OCI-LY7 (cell line): ENCODE results near the gene HNRNPR. TPM values are rescaled to one million over a fixed set of nuclear protein-coding genes. Genes with fewer than 3 reads are reported as not detected.

Experiments
- BruUV-seq: library from RNA; stranded (reverse); fragments of 400-500 nt; replicated peaks from 2 replicates; lab custom pipeline; 2021; lab: Mats Ljungman, UMichigan
- CTCF ChIA-PET: fragments of 300-600 bp; sonication (Branson Sonifier 250); formaldehyde crosslinking; loops from one replicate; lab custom pipeline; 2022; ENCODE audit warnings: antibody characterized with exemption; ENCODE audit not compliant: unreplicated experiment; lab: Charles Lee
- POLR2A ChIA-PET: fragments of 300-600 bp; sonication (Branson Sonifier 250); formaldehyde crosslinking; loops from one replicate; lab custom pipeline; 2022; ENCODE audit warnings: antibody characterized with exemption; lab: Charles Lee
- DNase-seq: peaks from one replicate; pipeline ENCODE4 v3.0.0-alpha.2; 2015; ENCODE audit warnings: low spot score
- H2AFZ ChIP-seq: fragments of 200-600 bp; sonication (generic), shearing (Covaris generic); 2 replicates; pipeline ENCODE4 v1.6.1; 2014; ENCODE audit warnings: mild to moderate bottlenecking, antibody characterized with exemption, low read length, moderate library complexity
- H3K27ac ChIP-seq: fragments of 200-600 bp; sonication (generic); 2 replicates; pipeline ENCODE4 v1.5.1; 2014; ENCODE audit warnings: mixed run types, low read depth, mild to moderate bottlenecking, moderate library complexity, low read length, inconsistent platforms; ENCODE audit not compliant: poor library complexity, severe bottlenecking
- H3K36me3 ChIP-seq: fragments of 200-600 bp; sonication (generic); 2 replicates; pipeline ENCODE4 v1.6.1; 2014; ENCODE audit warnings: mild to moderate bottlenecking, antibody characterized with exemption, low read length, moderate library complexity, mixed read lengths; ENCODE audit not compliant: insufficient read depth
- H3K4me1 ChIP-seq: fragments of 200-600 bp; sonication (generic); 2 replicates; pipeline ENCODE4 v1.5.1; 2014; ENCODE audit warnings: mild to moderate bottlenecking, low read length; ENCODE audit not compliant: insufficient read depth, poor library complexity, severe bottlenecking
- H3K4me2 ChIP-seq: fragments of 200-600 bp; sonication (generic); 2 replicates; pipeline ENCODE4 v1.6.1; 2014; ENCODE audit warnings: mild to moderate bottlenecking, low read length
- H3K4me3 ChIP-seq: fragments of 200-600 bp; sonication (generic); 2 replicates; pipeline ENCODE4 v1.5.1; 2014; ENCODE audit warnings: mild to moderate bottlenecking, low read depth, low read length; ENCODE audit not compliant: poor library complexity, severe bottlenecking
- H3K79me2 ChIP-seq: fragments of 200-600 bp; sonication (generic); 2 replicates; pipeline ENCODE4 v1.6.1; 2016; ENCODE audit warnings: low read depth, mild to moderate bottlenecking, low read length, moderate library complexity, mixed read lengths; ENCODE audit not compliant: insufficient read depth
- H3K9me2 ChIP-seq: fragments of 200-600 bp; sonication (generic); 2 replicates; pipeline ENCODE4 v1.6.1; 2016; ENCODE audit warnings: mild to moderate bottlenecking, low read length, mixed read lengths; ENCODE audit not compliant: insufficient read depth
- H3K9me3 ChIP-seq: fragments of 200-600 bp; sonication (generic); 2 replicates; pipeline ENCODE4 v1.6.1; 2014; ENCODE audit warnings: mild to moderate bottlenecking, mixed run types, low read length, mixed read lengths
- H4K20me1 ChIP-seq: fragments of 200-600 bp; sonication (generic); 2 replicates; pipeline ENCODE4 v1.6.1; 2014; ENCODE audit warnings: mild to moderate bottlenecking, antibody characterized with exemption, low read length, moderate library complexity, mixed read lengths; ENCODE audit not compliant: insufficient read depth
- CTCF ChIP-seq: fragments of 200-600 bp; sonication (generic); conservative IDR thresholded peaks from 2 replicates; pipeline ENCODE4 v1.5.1; 2014; ENCODE audit warnings: mild to moderate bottlenecking, antibody characterized with exemption, low read length, moderate library complexity, mixed read lengths
- EZH2phosphoT487 ChIP-seq: fragments of 200-600 bp; sonication (generic); IDR thresholded peaks from 2 replicates; pipeline ENCODE4 v1.6.1; 2018; ENCODE audit warnings: low read depth, borderline replicate concordance, mild to moderate bottlenecking, mixed run types, antibody characterized with exemption, low read length, moderate library complexity, mixed read lengths
- intact Hi-C: fragments of 100-400 bp; cut with micrococcal nuclease; formaldehyde crosslinking; loops from one replicate; pipeline ENCODE4 v1.10.0; 2022; ENCODE audit not compliant: unreplicated experiment
- total RNA-seq, 2 experiments: library from RNA; depleted of rRNA in 1 of 2; stranded (reverse); fragments of >200 nt in 1 of 2; shearing (Covaris generic) in 1 of 2; gene quantifications; 2 replicates each; pipeline ENCODE4 v1.2.3, GENCODE V29; 2014 to 2022

The HNRNPR gene
- total RNA-seq, 2 experiments from 2014 or later = 193 to 282 TPM

GRCh38 chr1:23304140-23304620 lies 39.9 kb downstream of the HNRNPR start:
- H3K27ac ChIP-seq = no peak overlapping the region
- TF ChIP-seq CTCF = no peak
- no peak for TF ChIP-seq EZH2phosphoT487
- no peaks in the 10 kb centered on the region for H3K9me2 ChIP-seq
- H3K9me3 ChIP-seq = no peaks in the 10 kb centered on the region
- no TSS peak for BruUV-seq
- POLR2A ChIA-PET = no interaction called here
- H4K20me1 ChIP-seq = peaks cover 6% of the 10 kb centered on the region; the same call in 1 of the 2 replicates
- CTCF ChIA-PET = no interaction called here
- no peak overlapping the region for H3K4me3 ChIP-seq
- H3K4me2 ChIP-seq = no peak overlapping the region
- H3K36me3 ChIP-seq = peaks cover 98% of the 10 kb centered on the region
- H3K79me2 ChIP-seq = peaks cover 16% of the 10 kb centered on the region; the same call in 1 of the 2 replicates
- H2AFZ ChIP-seq = no peak overlapping the region
- no peak for DNase-seq
- H3K4me1 ChIP-seq = no peaks in the 10 kb centered on the region
- intact Hi-C loops = no loop called here

DNA sequence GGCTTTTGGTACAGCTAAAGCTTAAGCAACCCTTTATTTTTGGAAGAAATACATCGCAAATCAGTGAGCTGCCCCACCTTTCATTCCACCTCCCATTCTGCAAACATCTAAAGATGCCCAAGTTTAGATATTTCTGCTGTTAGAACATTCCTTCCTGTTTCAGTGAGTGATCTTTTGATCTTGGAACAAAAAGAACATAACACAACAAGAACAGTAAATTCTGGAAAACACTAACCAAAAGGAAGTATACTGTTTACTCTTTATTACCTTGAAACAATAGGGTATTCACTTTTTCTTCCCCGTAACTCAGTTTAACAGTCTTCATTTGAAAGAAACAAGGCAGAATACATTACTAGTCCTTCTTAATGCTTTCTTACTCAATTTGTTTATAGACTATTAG lies 40.6 kb downstream of the HNRNPR start:
- no peaks in the 10 kb centered on the region for H3K9me2 ChIP-seq
- TF ChIP-seq EZH2phosphoT487 = no peak
- H4K20me1 ChIP-seq = peaks cover 6% of the 10 kb centered on the region; the same call in 1 of the 2 replicates
- intact Hi-C loops = no loop called here
- peaks cover 16% of the 10 kb centered on the region; the same call in 1 of the 2 replicates for H3K79me2 ChIP-seq
- POLR2A ChIA-PET = interaction anchor here (0.5 to 0.6 kb wide), 2 partner anchors 20 to 41 kb away, joined by 3 to 4 read pairs; partner anchors contain the start of gene HNRNPR
- BruUV-seq = no TSS peak
- no peaks in the 10 kb centered on the region for H3K4me1 ChIP-seq
- no peak overlapping the region for H3K4me2 ChIP-seq
- no peak overlapping the region for H3K4me3 ChIP-seq
- no peak for DNase-seq
- no peaks in the 10 kb centered on the region for H3K9me3 ChIP-seq
- H2AFZ ChIP-seq = no peak overlapping the region
- CTCF ChIA-PET = no interaction called here
- H3K27ac ChIP-seq = no peak overlapping the region
- peaks cover 98% of the 10 kb centered on the region for H3K36me3 ChIP-seq

GRCh38 chr1:23296931-23297330 lies 47.2 kb downstream of the HNRNPR start:
- H3K4me3 ChIP-seq = no peak overlapping the region
- H3K9me2 ChIP-seq = no peaks in the 10 kb centered on the region
- peaks cover 86% of the 10 kb centered on the region for H3K36me3 ChIP-seq
- no peaks in the 10 kb centered on the region for H3K4me1 ChIP-seq
- no peak overlapping the region for H2AFZ ChIP-seq
- H3K79me2 ChIP-seq = no peaks in the 10 kb centered on the region
- DNase-seq = no peak
- H3K9me3 ChIP-seq = no peaks in the 10 kb centered on the region
- ChIA-PET POLR2A (interaction anchor here (1.3 kb wide), 1 partner anchor 21 kb away, joined by 4 read pairs; no protein-coding TSS in a partner anchor), CTCF (no interaction called here)
- H4K20me1 ChIP-seq = no peaks in the 10 kb centered on the region; the same call in 1 of the 2 replicates
- TF ChIP-seq EZH2phosphoT487 (no peak), CTCF (no peak)
- no peak overlapping the region for H3K27ac ChIP-seq
- no peak overlapping the region for H3K4me2 ChIP-seq
- BruUV-seq = no TSS peak
- intact Hi-C loops = no loop called here
